GM18868 (cell line): ENCODE results near the gene COL25A1.

Experiments
- ATAC-seq: cut with Tn5 transposase; IDR thresholded peaks from one replicate; pipeline ENCODE4 v1.9.1; 2021; ENCODE audit warnings: mild to moderate bottlenecking, moderate library complexity; ENCODE audit not compliant: unreplicated experiment

The COL25A1 gene

GRCh38 chr4:109294006-109294405, 8.5 kb downstream of the COL25A1 start:
- peak; percentile 90 for ATAC-seq

GRCh38 chr4:109291707-109292238, 10.7 kb downstream of the COL25A1 start:
- no peak for ATAC-seq

GRCh38 chr4:109290918-109291317, 11.5 kb downstream of the COL25A1 start:
- no peak for ATAC-seq

- ATAC-seq: peak; percentile 86
Measured at GRCh38 chr4:109278594-109279031, 23.8 kb downstream of the COL25A1 start.

GRCh38 chr4:109276482-109277095, 25.9 kb downstream of the COL25A1 start:
- peak; percentile 83 for ATAC-seq

- ATAC-seq: no peak
Measured at GRCh38 chr4:109275066-109275745, 27.3 kb downstream of the COL25A1 start.

GRCh38 chr4:109266891-109267290, 35.6 kb downstream of the COL25A1 start:
- no peak for ATAC-seq

GRCh38 chr4:109266236-109266635, 36.2 kb downstream of the COL25A1 start:
- no peak for ATAC-seq

- ATAC-seq: no peak
Measured at GRCh38 chr4:109263721-109264120, 38.7 kb downstream of the COL25A1 start.

- no peak for ATAC-seq
Measured at GRCh38 chr4:109256818-109257217, 45.6 kb downstream of the COL25A1 start.

GRCh38 chr4:109254845-109255244, 47.6 kb downstream of the COL25A1 start:
- no peak for ATAC-seq

- ATAC-seq: no peak
Measured at GRCh38 chr4:109251396-109251795, 51.1 kb downstream of the COL25A1 start.

GRCh38 chr4:109248322-109248900, 54.0 kb downstream of the COL25A1 start:
- ATAC-seq: no peak

GRCh38 chr4:109243871-109244270, 58.6 kb downstream of the COL25A1 start:
- ATAC-seq: no peak

GRCh38 chr4:109238746-109239145, 63.7 kb downstream of the COL25A1 start:
- peak; percentile 62 for ATAC-seq

- no peak for ATAC-seq
Measured at GRCh38 chr4:109235683-109236082, 66.8 kb downstream of the COL25A1 start.

- ATAC-seq: no peak
Measured at GRCh38 chr4:109234596-109234995, 67.9 kb downstream of the COL25A1 start.

GRCh38 chr4:109233570-109233969, 68.9 kb downstream of the COL25A1 start:
- ATAC-seq: no peak

- no peak for ATAC-seq
Measured at GRCh38 chr4:109232681-109233080, 69.8 kb downstream of the COL25A1 start.

- no peak for ATAC-seq
Measured at GRCh38 chr4:109231331-109231730, 71.1 kb downstream of the COL25A1 start.

GRCh38 chr4:109229028-109229427, 73.4 kb downstream of the COL25A1 start:
- no peak for ATAC-seq

GRCh38 chr4:109218288-109218687, 84.2 kb downstream of the COL25A1 start:
- no peak for ATAC-seq
